Breast epithelium (tissue), 4 donors: Measurements from ENCODE around the gene CREB1. TPM values are rescaled to one million over a fixed set of nuclear protein-coding genes. Genes with fewer than 3 reads are reported as not detected.

Source experiments
- DNase-seq, 2 donors: peaks; one replicate each; pipeline ENCODE4 v3.0.0-alpha.2; 2019; ENCODE audit warnings: low spot score in 2 of 2
- H3K27ac ChIP-seq, 2 donors: fragments of 200-600 bp; sonication (generic) in 1 of 2; one replicate each; pipeline ENCODE4 v1.5.1; 2016 to 2019; ENCODE audit warnings: mild to moderate bottlenecking in 1 of 2
- H3K27me3 ChIP-seq, 2 donors: fragments of 200-600 bp; sonication (generic) in 1 of 2; one replicate each; pipeline versions ENCODE4 v1.5.1 to v1.6.0; 2017 to 2019; ENCODE audit warnings: control low read depth in 1 of 2, mild to moderate bottlenecking in 1 of 2
- H3K36me3 ChIP-seq: fragments of 200-600 bp; one replicate; pipeline ENCODE4 v1.5.1; 2019
- H3K4me1 ChIP-seq, 2 donors: fragments of 200-600 bp; sonication (generic); one replicate each; pipeline ENCODE4 v1.5.1; 2016 to 2019; ENCODE audit warnings: control low read depth in 1 of 2
- H3K4me3 ChIP-seq, 3 donors: fragments of 200-600 bp; sonication (generic); 1 replicate in 2 of 3; 2 replicates in 1 of 3; pipeline ENCODE4 v1.5.1; 2016 to 2019; ENCODE audit warnings: mild to moderate bottlenecking in 3 of 3, moderate library complexity in 2 of 3
- H3K9me3 ChIP-seq, 2 donors: fragments of 200-600 bp; sonication (generic) in 1 of 2; one replicate each; pipeline ENCODE4 v1.5.1; 2016 to 2019; ENCODE audit warnings: control low read depth in 1 of 2
- CTCF ChIP-seq, 3 donors: fragments of 450-650 bp; IDR thresholded peaks; one replicate each; pipeline ENCODE4 v1.5.1; 2016 to 2017; ENCODE audit warnings: antibody characterized with exemption in 3 of 3, mild to moderate bottlenecking in 3 of 3, moderate library complexity in 3 of 3
- POLR2A ChIP-seq: fragments of 450-650 bp; IDR thresholded peaks from one replicate; pipeline ENCODE4 v1.6.1; 2016; ENCODE audit warnings: antibody characterized with exemption, mild to moderate bottlenecking, moderate library complexity
- POLR2AphosphoS5 ChIP-seq, 3 donors: sonication (generic); formaldehyde crosslinking; IDR thresholded peaks; one replicate each; pipeline ENCODE4 v1.6.1; 2017; ENCODE audit warnings: antibody characterized with exemption in 3 of 3
- intact Hi-C: fragments of 100-400 bp; cut with DNase I; formaldehyde crosslinking; loops from one replicate; pipeline ENCODE4 v1.15.1; 2023; ENCODE audit warnings: low total_unique reads
- total RNA-seq, 3 donors: library from RNA; depleted of rRNA; stranded (reverse); fragments of >200 nt; gene quantifications; one replicate each; pipeline ENCODE4 v1.1.0, GENCODE V29; 2016

CREB1 gene
- total RNA-seq, 3 donors from 2014 or later = 45.6 to 81.5 (median 54.1) TPM

- intact Hi-C loops = no loop called here
- no peaks in the 10 kb centered on the region for H3K9me3 ChIP-seq
- DNase-seq = no peak
- no peak overlapping the region for H3K4me3 ChIP-seq
- no peaks in the 10 kb centered on the region for H3K4me1 ChIP-seq
- no peaks in the 10 kb centered on the region for H3K27me3 ChIP-seq
- TF ChIP-seq POLR2AphosphoS5 (IDR thresholded peaks at IDR 0.05) = no peak
- no peak for TF ChIP-seq POLR2A
- TF ChIP-seq CTCF (IDR thresholded peaks at IDR 0.05) = no peak
- H3K27ac ChIP-seq = no peak overlapping the region
- H3K36me3 ChIP-seq = no peaks in the 10 kb centered on the region
These were observed 14.1 kb upstream of the CREB1 start for GRCh38 chr2:207515671-207516070.

- intact Hi-C loops = no loop called here
- H3K27me3 ChIP-seq = no peaks in the 10 kb centered on the region
- no peaks in the 10 kb centered on the region for H3K36me3 ChIP-seq
- H3K4me1 ChIP-seq = no peaks in the 10 kb centered on the region
- no peak overlapping the region for H3K4me3 ChIP-seq
- no peak for DNase-seq
- no peak overlapping the region for H3K27ac ChIP-seq
- no peaks in the 10 kb centered on the region for H3K9me3 ChIP-seq
- TF ChIP-seq POLR2AphosphoS5 (IDR thresholded peaks at IDR 0.05) (no peak), POLR2A (no peak), CTCF (IDR thresholded peaks at IDR 0.05) (no peak)
These were observed 13.6 kb upstream of the CREB1 start for GRCh38 chr2:207516206-207516605.

- Histone ChIP-seq H3K4me3 (no peak overlapping the region), H3K4me1 (no peaks in the 10 kb centered on the region), H3K27me3 (no peaks in the 10 kb centered on the region), H3K9me3 (no peaks in the 10 kb centered on the region), H3K36me3 (no peaks in the 10 kb centered on the region), H3K27ac (no peak overlapping the region)
- intact Hi-C loops = loop anchor here (10.0 kb wide), 1 partner anchor 182 kb away; no protein-coding TSS in a partner anchor
- TF ChIP-seq POLR2A (no peak), POLR2AphosphoS5 (IDR thresholded peaks at IDR 0.05) (no peak), CTCF (IDR thresholded peaks at IDR 0.05) (no peak)
- DNase-seq = no peak
These were observed 6.8 kb upstream of the CREB1 start for GRCh38 chr2:207523005-207523404.

- H3K27ac ChIP-seq = no peak overlapping the region
- H3K36me3 ChIP-seq = no peaks in the 10 kb centered on the region
- DNase-seq = no peak
- no peak overlapping the region for H3K4me3 ChIP-seq
- H3K9me3 ChIP-seq = no peaks in the 10 kb centered on the region
- H3K27me3 ChIP-seq = no peaks in the 10 kb centered on the region
- TF ChIP-seq POLR2A (no peak), CTCF (IDR thresholded peaks at IDR 0.05) (no peak), POLR2AphosphoS5 (IDR thresholded peaks at IDR 0.05) (no peak)
- intact Hi-C loops = loop anchor here (10.0 kb wide), 1 partner anchor 180 kb away; no protein-coding TSS in a partner anchor
- H3K4me1 ChIP-seq = no peaks in the 10 kb centered on the region
These were observed 4.5 kb upstream of the CREB1 start for GRCh38 chr2:207525296-207525695.

GRCh38 chr2:207528980-207529329, 807 bp upstream of the CREB1 start:
- TF ChIP-seq POLR2AphosphoS5 (IDR thresholded peaks at IDR 0.05) (no peak), POLR2A (no peak)

More at GRCh38 chr2:207528980-207529329, 807 bp upstream of the CREB1 start:
- H3K27ac ChIP-seq = peak overlapping the region; percentile 98
- H3K4me3 ChIP-seq = peak overlapping the region; percentile 67 to 82 (median 72)
- H3K36me3 ChIP-seq = no peaks in the 10 kb centered on the region
- peak in 1 of 2 donors; percentile 58 for DNase-seq
- no peaks in the 10 kb centered on the region for H3K4me1 ChIP-seq
- intact Hi-C loops = loop anchor here (10.0 kb wide), 1 partner anchor 176 kb away; no protein-coding TSS in a partner anchor
- no peaks in the 10 kb centered on the region for H3K27me3 ChIP-seq
- no peaks in the 10 kb centered on the region for H3K9me3 ChIP-seq
